Activated CD4-positive, alpha-beta T cell treated with anti-CD3 and anti-CD28 coated beads, Interleukin-2, amount 10 ng/mL, durations not matched to agents 7 days and 5 days (primary cell): ENCODE measurements around the gene EFHC1. TPM values are rescaled to one million over a fixed set of nuclear protein-coding genes. Genes with fewer than 3 reads are reported as not detected.
"Not testable (repeated sequence)": the region's sequence is repeated elsewhere in the genome, so short reads cannot be mapped to it uniquely, and the experiment has no call there.

Experiments used
- CTCF ChIA-PET: fragments of 350-600 bp; sonication (Branson Sonifier 250); formaldehyde crosslinking; loops from one replicate; lab custom pipeline; 2021; ENCODE audit warnings: antibody characterized with exemption; lab: Charles Lee
- POLR2A ChIA-PET: fragments of 350-600 bp; sonication (Branson Sonifier 250); formaldehyde crosslinking; loops from one replicate; lab custom pipeline; 2021; ENCODE audit warnings: antibody characterized with exemption; lab: Charles Lee
- DNase-seq: peaks from one replicate; pipeline ENCODE4 v3.0.0-alpha.2; 2020
- H3K27ac Mint-ChIP-seq: one replicate; pipeline ENCODE4 v1.8.0; 2021; ENCODE audit warnings: mild to moderate bottlenecking, moderate library complexity, mixed read lengths
- H3K27me3 Mint-ChIP-seq: one replicate; pipeline ENCODE4 v1.8.0; 2021; ENCODE audit warnings: mixed read lengths
- H3K36me3 Mint-ChIP-seq: one replicate; pipeline ENCODE4 v1.8.0; 2021; ENCODE audit warnings: low read depth, mixed read lengths
- H3K4me1 Mint-ChIP-seq: one replicate; pipeline ENCODE4 v1.8.0; 2021; ENCODE audit warnings: mixed read lengths
- H3K4me3 Mint-ChIP-seq: one replicate; pipeline ENCODE4 v1.8.0; 2021; ENCODE audit warnings: mild to moderate bottlenecking, moderate library complexity, mixed read lengths
- H3K9me3 Mint-ChIP-seq: one replicate; pipeline ENCODE4 v1.8.0; 2021; ENCODE audit warnings: mixed read lengths
- total RNA-seq, 2 experiments: library from RNA; stranded (reverse); gene quantifications; one replicate each; pipeline ENCODE4 v1.2.3, GENCODE V29; 2021

Gene EFHC1
- total RNA-seq, 2 experiments from 2014 or later = 2.3 to 3.6 TPM

- POLR2A ChIA-PET = not testable (repeated sequence)
- H3K27ac Mint-ChIP-seq = peak overlapping the region; percentile 95
Measured at GRCh38 chr6:52388119-52388518, 32.0 kb upstream of the EFHC1 start.

GRCh38 chr6:52388790-52389189 lies 31.4 kb upstream of the EFHC1 start:
- ChIA-PET CTCF (interaction anchor here (1.1 to 3.7 kb wide), 3 partner anchors 11 to 103 kb away, joined by 3 to 11 read pairs (median 3); no protein-coding TSS in a partner anchor), POLR2A (no interaction called here)
- Mint-ChIP-seq H3K27me3 (no peaks in the 10 kb centered on the region), H3K36me3 (peaks cover 49% of the 10 kb centered on the region), H3K4me1 (peaks cover 76% of the 10 kb centered on the region), H3K27ac (peak overlapping the region; percentile 95), H3K9me3 (peaks cover 22% of the 10 kb centered on the region), H3K4me3 (peak overlapping the region; percentile 65)
- no peak for DNase-seq

More at GRCh38 chr6:52388119-52388518, 32.0 kb upstream of the EFHC1 start:
- not testable (repeated sequence) for DNase-seq, H3K27me3 Mint-ChIP-seq, H3K4me3 Mint-ChIP-seq
- Mint-ChIP-seq H3K36me3 (peaks cover 47% of the 10 kb centered on the region), H3K4me1 (peaks cover 71% of the 10 kb centered on the region), H3K9me3 (peaks cover 22% of the 10 kb centered on the region)
- CTCF ChIA-PET = interaction anchor here (0.6 to 3.7 kb wide), 4 partner anchors 11 to 153 kb away, joined by 3 to 11 read pairs (median 4); partner anchors contain the start of gene PAQR8

GRCh38 chr6:52389264-52389625 lies 30.9 kb upstream of the EFHC1 start:
- POLR2A ChIA-PET = interaction anchor here (0.5 to 0.6 kb wide), 2 partner anchors 27 to 147 kb away, joined by 4 to 5 read pairs; partner anchors contain the start of gene PAQR8
- Mint-ChIP-seq H3K27ac (peak overlapping the region; percentile 95), H3K4me1 (peaks cover 76% of the 10 kb centered on the region), H3K9me3 (peaks cover 17% of the 10 kb centered on the region), H3K36me3 (peaks cover 48% of the 10 kb centered on the region), H3K4me3 (peak overlapping the region; percentile 65), H3K27me3 (no peaks in the 10 kb centered on the region)
- CTCF ChIA-PET = interaction anchor here (0.9 to 3.8 kb wide), 6 partner anchors 10 to 104 kb away, joined by 3 to 22 read pairs (median 10); partner anchors contain the start of genes MCM3 and PAQR8
- DNase-seq = no peak

- Mint-ChIP-seq H3K4me1 (peaks cover 77% of the 10 kb centered on the region), H3K27ac (peak overlapping the region; percentile 95), H3K4me3 (peak overlapping the region; percentile 65), H3K9me3 (peaks cover 15% of the 10 kb centered on the region), H3K27me3 (no peaks in the 10 kb centered on the region), H3K36me3 (peaks cover 42% of the 10 kb centered on the region)
- ChIA-PET CTCF (interaction anchor here (0.7 to 3.8 kb wide), 12 partner anchors 10 to 236 kb away, joined by 3 to 22 read pairs (median 4); partner anchors contain the start of genes MCM3 and PAQR8), POLR2A (interaction anchor here (0.5 to 1.2 kb wide), 4 partner anchors 27 to 146 kb away, joined by 4 to 6 read pairs (median 4); partner anchors contain the start of gene PAQR8)
- DNase-seq = peak; percentile 70
Measured at GRCh38 chr6:52389626-52390360, 30.3 kb upstream of the EFHC1 start.

- no peaks in the 10 kb centered on the region for H3K27me3 Mint-ChIP-seq
- H3K36me3 Mint-ChIP-seq = peaks cover 38% of the 10 kb centered on the region
- peak overlapping the region; percentile 65 for H3K4me3 Mint-ChIP-seq
- ChIA-PET CTCF (interaction anchor here (0.7 to 3.8 kb wide), 10 partner anchors 9 to 236 kb away, joined by 3 to 22 read pairs (median 4); partner anchors contain the start of gene MCM3), POLR2A (interaction anchor here (0.6 to 1.2 kb wide), 2 partner anchors 28 to 107 kb away, joined by 4 to 6 read pairs; partner anchors contain the start of gene PAQR8)
- peaks cover 78% of the 10 kb centered on the region for H3K4me1 Mint-ChIP-seq
- H3K9me3 Mint-ChIP-seq = peaks cover 10% of the 10 kb centered on the region
- peak; percentile 80 for DNase-seq
- peak overlapping the region; percentile 95 for H3K27ac Mint-ChIP-seq
Measured at GRCh38 chr6:52390361-52390727, 29.8 kb upstream of the EFHC1 start.

GRCh38 chr6:52391599-52391998 lies 28.5 kb upstream of the EFHC1 start:
- no peaks in the 10 kb centered on the region for H3K27me3 Mint-ChIP-seq
- no peak overlapping the region for H3K4me3 Mint-ChIP-seq
- H3K36me3 Mint-ChIP-seq = peaks cover 36% of the 10 kb centered on the region
- POLR2A ChIA-PET = no interaction called here
- H3K4me1 Mint-ChIP-seq = peaks cover 84% of the 10 kb centered on the region
- peaks cover 8% of the 10 kb centered on the region for H3K9me3 Mint-ChIP-seq
- CTCF ChIA-PET = interaction anchor here (0.9 to 3.8 kb wide), 4 partner anchors 10 to 106 kb away, joined by 3 to 22 read pairs (median 4); partner anchors contain the start of genes MCM3 and PAQR8
- H3K27ac Mint-ChIP-seq = no peak overlapping the region
- DNase-seq = no peak

GRCh38 chr6:52392944-52393343 lies 27.2 kb upstream of the EFHC1 start:
- no peak overlapping the region for H3K4me3 Mint-ChIP-seq
- DNase-seq = no peak
- peaks cover 37% of the 10 kb centered on the region for H3K36me3 Mint-ChIP-seq
- H3K4me1 Mint-ChIP-seq = peaks cover 96% of the 10 kb centered on the region
- ChIA-PET POLR2A (no interaction called here), CTCF (interaction anchor here (1.1 to 3.8 kb wide), 3 partner anchors 16 to 107 kb away, joined by 3 to 22 read pairs (median 4); partner anchors contain the start of genes MCM3 and PAQR8)
- peaks cover 7% of the 10 kb centered on the region for H3K9me3 Mint-ChIP-seq
- peak overlapping the region; percentile 51 for H3K27ac Mint-ChIP-seq
- H3K27me3 Mint-ChIP-seq = no peaks in the 10 kb centered on the region

- no peak for DNase-seq
- no peaks in the 10 kb centered on the region for H3K27me3 Mint-ChIP-seq
- H3K27ac Mint-ChIP-seq = peak overlapping the region; percentile 84
- peak overlapping the region; percentile 23 for H3K4me3 Mint-ChIP-seq
- ChIA-PET CTCF (no interaction called here), POLR2A (interaction anchor here (0.5 kb wide), 1 partner anchor 248 kb away, joined by 4 read pairs; no protein-coding TSS in a partner anchor)
- H3K4me1 Mint-ChIP-seq = peaks cover 96% of the 10 kb centered on the region
- H3K9me3 Mint-ChIP-seq = peaks cover 7% of the 10 kb centered on the region
- H3K36me3 Mint-ChIP-seq = peaks cover 34% of the 10 kb centered on the region
Measured at GRCh38 chr6:52393780-52394179, 26.4 kb upstream of the EFHC1 start.

- peaks cover 7% of the 10 kb centered on the region for H3K9me3 Mint-ChIP-seq
- peak overlapping the region; percentile 23 for H3K4me3 Mint-ChIP-seq
- ChIA-PET CTCF (no interaction called here), POLR2A (interaction anchor here (0.5 kb wide), 1 partner anchor 247 kb away, joined by 4 read pairs; no protein-coding TSS in a partner anchor)
- no peaks in the 10 kb centered on the region for H3K27me3 Mint-ChIP-seq
- H3K27ac Mint-ChIP-seq = peak overlapping the region; percentile 84
- DNase-seq = peak; percentile 36
- peaks cover 96% of the 10 kb centered on the region for H3K4me1 Mint-ChIP-seq
- H3K36me3 Mint-ChIP-seq = peaks cover 31% of the 10 kb centered on the region
Measured at GRCh38 chr6:52394251-52394666, 25.9 kb upstream of the EFHC1 start.

- Mint-ChIP-seq H3K27me3 (no peaks in the 10 kb centered on the region), H3K9me3 (peaks cover 7% of the 10 kb centered on the region), H3K27ac (peak overlapping the region; percentile 93), H3K4me3 (no peak overlapping the region), H3K4me1 (peaks cover 96% of the 10 kb centered on the region), H3K36me3 (peaks cover 35% of the 10 kb centered on the region)
- CTCF ChIA-PET = interaction anchor here (0.6 kb wide), 1 partner anchor 9 kb away, joined by 3 read pairs; no protein-coding TSS in a partner anchor
- no peak for DNase-seq
- POLR2A ChIA-PET = no interaction called here
Measured at GRCh38 chr6:52395969-52396368, 24.2 kb upstream of the EFHC1 start.

- peaks cover 7% of the 10 kb centered on the region for H3K9me3 Mint-ChIP-seq
- no peaks in the 10 kb centered on the region for H3K27me3 Mint-ChIP-seq
- DNase-seq = peak; percentile 52
- peak overlapping the region; percentile 93 for H3K27ac Mint-ChIP-seq
- POLR2A ChIA-PET = interaction anchor here (0.9 to 1.0 kb wide), 3 partner anchors 38 to 115 kb away, joined by 4 read pairs; partner anchors contain the start of genes MCM3 and PAQR8
- peaks cover 60% of the 10 kb centered on the region for H3K4me1 Mint-ChIP-seq
- CTCF ChIA-PET = interaction anchor here (0.6 to 3.4 kb wide), 11 partner anchors 10 to 264 kb away, joined by 3 to 24 read pairs (median 4); partner anchors contain the start of genes MCM3 and PAQR8
- peaks cover 45% of the 10 kb centered on the region for H3K36me3 Mint-ChIP-seq
- H3K4me3 Mint-ChIP-seq = no peak overlapping the region
Measured at GRCh38 chr6:52399511-52400312, 20.4 kb upstream of the EFHC1 start.
